Stimulated activated CD4-positive, alpha-beta T cell treated with anti-CD3 and anti-CD28 coated beads, Interleukin-4, amount 100 ng/mL, for 48 hours (primary cell): Measurements from ENCODE around the gene ZSCAN12.
A peak's percentile ranks its signal among the peaks of the same experiment; 100 is the strongest.

Experiments
- DNase-seq, 2 donors: peaks; one replicate each; pipeline ENCODE4 v3.0.0-alpha.2; 2020; ENCODE audit warnings: low read depth in 2 of 2

The ZSCAN12 gene

GRCh38 chr6:28353981-28354676, 45.4 kb downstream of the ZSCAN12 start:
- DNase-seq: no peak

GRCh38 chr6:28353356-28353755, 46.2 kb downstream of the ZSCAN12 start:
- no peak for DNase-seq

GRCh38 chr6:28351493-28351925, 48.0 kb downstream of the ZSCAN12 start:
- DNase-seq: no peak

- no peak for DNase-seq
These were observed 48.5 kb downstream of the ZSCAN12 start for GRCh38 chr6:28351087-28351486.

GRCh38 chr6:28349892-28350737, 49.4 kb downstream of the ZSCAN12 start, which contains the start of gene ZKSCAN3:
Gene ZKSCAN3, plus strand, starts transcription at chr6:28349947. Its CDS starts 9,640 bp downstream, at chr6:28359587.
- DNase-seq: peak; percentile 75 to 81

- no peak for DNase-seq
These were observed 50.1 kb downstream of the ZSCAN12 start for GRCh38 chr6:28349344-28349891.

GRCh38 chr6:28347119-28347518, 52.4 kb downstream of the ZSCAN12 start:
- no peak for DNase-seq

GRCh38 chr6:28345201-28345600, 54.3 kb downstream of the ZSCAN12 start:
- no peak for DNase-seq

- no peak for DNase-seq
These were observed 55.5 kb downstream of the ZSCAN12 start for GRCh38 chr6:28343898-28344677.

GRCh38 chr6:28340310-28341095, 59.0 kb downstream of the ZSCAN12 start:
- no peak for DNase-seq

- no peak for DNase-seq
These were observed 62.4 kb downstream of the ZSCAN12 start for GRCh38 chr6:28337121-28337520.

GRCh38 chr6:28336284-28337120, 63.0 kb downstream of the ZSCAN12 start:
- DNase-seq: no peak

- peak; percentile 56 to 69 for DNase-seq
These were observed 63.8 kb downstream of the ZSCAN12 start, which contains the start of gene ZSCAN31 for GRCh38 chr6:28335564-28336283. Gene ZSCAN31, minus strand, starts transcription at chr6:28336148. Its CDS starts 6,465 bp downstream, at chr6:28329683.

GRCh38 chr6:28335040-28335563, 64.4 kb downstream of the ZSCAN12 start:
- no peak for DNase-seq

GRCh38 chr6:28334286-28335039, 65.1 kb downstream of the ZSCAN12 start:
- no peak for DNase-seq

- DNase-seq: no peak
These were observed 65.9 kb downstream of the ZSCAN12 start for GRCh38 chr6:28333599-28334018.

GRCh38 chr6:28333047-28333446, 66.5 kb downstream of the ZSCAN12 start:
- no peak for DNase-seq

GRCh38 chr6:28330041-28330440, 69.5 kb downstream of the ZSCAN12 start:
- DNase-seq: no peak
